BLaER1 treated with 17β-estradiol and CSF1 and Interleukin-3, amounts not matched to agents 10 nM and 100 nM (cell line): ENCODE measurements around the gene DERL3.

Experiments
- H3K27ac ChIP-seq, 11 experiments: shearing (Covaris generic); formaldehyde crosslinking; 2 replicates each; pipeline ENCODE4 v1.8.1; 2022
- H3K27me3 ChIP-seq, 11 experiments: shearing (Covaris generic); formaldehyde crosslinking; 2 replicates each; pipeline ENCODE4 v1.8.1; 2022
- H3K36me3 ChIP-seq, 11 experiments: shearing (Covaris generic); formaldehyde crosslinking; 2 replicates each; pipeline ENCODE4 v1.8.1; 2022
- H3K4me1 ChIP-seq, 10 experiments: shearing (Covaris generic); formaldehyde crosslinking; 2 replicates each; pipeline ENCODE4 v1.8.1; 2022
- H3K4me2 ChIP-seq, 11 experiments: shearing (Covaris generic); formaldehyde crosslinking; 2 replicates each; pipeline ENCODE4 v1.8.1; 2022
- H3K4me3 ChIP-seq, 10 experiments: shearing (Covaris generic); formaldehyde crosslinking; 2 replicates each; pipeline ENCODE4 v1.8.1; 2022
- H3K9ac ChIP-seq, 11 experiments: shearing (Covaris generic); formaldehyde crosslinking; 2 replicates each; pipeline ENCODE4 v1.8.1; 2022
- H3K9me3 ChIP-seq, 11 experiments: shearing (Covaris generic); formaldehyde crosslinking; replicated peaks in 1 of 11; 2 replicates each; pipeline ENCODE4 v1.8.1; 2022
- H4K20me1 ChIP-seq, 11 experiments: shearing (Covaris generic); formaldehyde crosslinking; 2 replicates each; pipeline ENCODE4 v1.8.1; 2022
- Cebpa-rat ChIP-seq, 11 experiments: shearing (Covaris generic); IDR thresholded peaks; 2 replicates each; pipeline ENCODE4 v1.8.1; 2022

DERL3 gene

DNA sequence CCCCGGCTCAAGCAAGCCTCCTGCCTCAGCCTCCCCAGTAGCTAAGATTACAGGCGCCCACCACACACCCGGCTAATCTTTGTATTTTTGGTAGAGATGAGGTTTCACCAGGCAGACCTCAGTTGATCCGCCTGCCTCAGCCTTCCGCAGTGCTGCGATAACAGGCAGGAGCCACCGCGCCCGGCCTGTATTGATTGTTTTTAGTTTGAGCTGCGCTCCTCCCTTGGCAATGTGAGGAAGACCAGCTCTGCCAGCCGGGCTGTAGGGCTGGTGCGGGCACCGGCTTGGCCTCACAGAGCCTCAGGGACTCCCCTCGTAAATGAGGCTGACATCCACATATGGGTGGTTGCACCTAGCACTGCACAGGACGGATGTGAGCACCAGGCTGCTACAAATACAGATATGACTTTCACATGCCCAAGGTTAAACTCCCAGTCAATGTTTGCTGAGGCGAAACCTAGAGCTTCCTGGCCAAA lies 11.4 kb upstream of the DERL3 start:
- Histone ChIP-seq H3K9me3 (no peaks in the 10 kb centered on the region), H3K9ac (peak overlapping the region in 4 of 11 experiments; percentile 33 to 67 (median 50); a peak in 5 of 22 replicates), H3K27ac (no peak overlapping the region), H3K27me3 (no peaks in the 10 kb centered on the region), H4K20me1 (peaks cover 0 to 8% (median 0%) of the 10 kb centered on the region in 11 experiments; a peak in 1 of 22 replicates), H3K36me3 (no peaks in the 10 kb centered on the region), H3K4me1 (peaks cover 51 to 64% (median 63%) of the 10 kb centered on the region in 10 experiments), H3K4me3 (no peak overlapping the region; a peak in 1 of 20 replicates), H3K4me2 (peak overlapping the region; percentile 74 to 96 (median 88); a peak in 21 of 22 replicates)
- TF ChIP-seq Cebpa-rat (IDR thresholded peaks at IDR 0.05), result no peak

DNA sequence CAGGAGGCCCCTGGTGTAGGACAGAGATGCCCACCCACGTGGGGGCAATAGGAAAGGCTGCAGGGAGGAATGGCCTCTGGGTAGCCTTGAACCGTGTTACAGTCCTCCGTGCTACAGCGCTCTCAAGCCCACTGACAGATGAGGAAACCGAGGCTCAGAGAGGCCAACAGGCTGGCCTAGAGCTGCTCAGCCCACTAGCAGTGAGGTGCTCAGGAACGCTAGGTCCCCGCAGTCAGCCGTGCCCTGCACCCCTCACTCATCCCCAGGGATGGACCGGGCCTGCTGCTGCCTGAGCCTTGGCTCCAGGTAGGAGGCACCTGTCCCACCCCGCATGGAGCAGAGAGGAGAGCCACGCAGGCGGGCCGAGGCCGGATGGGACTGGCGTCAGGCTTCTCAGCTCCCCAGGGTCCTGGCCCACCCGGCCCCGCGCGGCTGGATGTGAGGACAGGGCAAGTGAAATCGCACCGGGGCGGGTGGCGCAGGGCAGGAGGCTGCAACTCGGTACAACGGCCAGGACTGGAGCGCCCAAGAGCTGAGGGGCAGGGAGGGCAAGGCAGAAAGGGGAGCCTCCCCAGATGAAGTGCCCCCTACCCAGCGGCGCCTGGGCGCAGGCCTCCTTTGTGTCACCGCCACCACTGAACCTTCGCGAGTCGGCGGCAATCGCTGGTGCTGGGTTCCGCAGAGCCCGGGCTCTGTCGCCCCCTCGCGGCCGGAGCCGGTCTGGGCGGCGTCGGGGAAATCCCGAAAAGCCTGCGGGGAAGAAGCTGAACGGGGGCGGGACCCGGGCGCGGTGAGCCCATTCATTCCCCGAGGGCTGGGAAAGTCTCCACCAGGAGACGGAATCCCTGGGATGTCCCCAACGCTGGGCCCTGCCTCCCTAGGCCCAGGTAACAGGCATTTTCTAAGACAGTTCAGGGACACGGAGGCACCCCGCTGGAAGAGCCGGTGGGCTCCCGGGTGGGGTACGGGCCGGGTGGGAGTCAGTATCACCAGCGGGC lies 10.5 kb upstream of the DERL3 start:
- Histone ChIP-seq H4K20me1 (peaks cover 0 to 8% (median 0%) of the 10 kb centered on the region in 11 experiments; a peak in 1 of 22 replicates), H3K36me3 (no peaks in the 10 kb centered on the region), H3K27ac (peak overlapping the region in 8 of 11 experiments; percentile 45 to 90 (median 81); a peak in 16 of 22 replicates), H3K4me3 (peak overlapping the region in 8 of 10 experiments; percentile 19 to 64 (median 45); a peak in 12 of 20 replicates), H3K4me1 (peaks cover 60 to 73% (median 72%) of the 10 kb centered on the region in 10 experiments), H3K4me2 (peak overlapping the region; percentile 74 to 96 (median 88)), H3K27me3 (no peaks in the 10 kb centered on the region), H3K9me3 (no peaks in the 10 kb centered on the region), H3K9ac (peak overlapping the region in 10 of 11 experiments; percentile 35 to 77 (median 59); a peak in 18 of 22 replicates)
- TF ChIP-seq Cebpa-rat (IDR thresholded peaks at IDR 0.05), result no peak

DNA sequence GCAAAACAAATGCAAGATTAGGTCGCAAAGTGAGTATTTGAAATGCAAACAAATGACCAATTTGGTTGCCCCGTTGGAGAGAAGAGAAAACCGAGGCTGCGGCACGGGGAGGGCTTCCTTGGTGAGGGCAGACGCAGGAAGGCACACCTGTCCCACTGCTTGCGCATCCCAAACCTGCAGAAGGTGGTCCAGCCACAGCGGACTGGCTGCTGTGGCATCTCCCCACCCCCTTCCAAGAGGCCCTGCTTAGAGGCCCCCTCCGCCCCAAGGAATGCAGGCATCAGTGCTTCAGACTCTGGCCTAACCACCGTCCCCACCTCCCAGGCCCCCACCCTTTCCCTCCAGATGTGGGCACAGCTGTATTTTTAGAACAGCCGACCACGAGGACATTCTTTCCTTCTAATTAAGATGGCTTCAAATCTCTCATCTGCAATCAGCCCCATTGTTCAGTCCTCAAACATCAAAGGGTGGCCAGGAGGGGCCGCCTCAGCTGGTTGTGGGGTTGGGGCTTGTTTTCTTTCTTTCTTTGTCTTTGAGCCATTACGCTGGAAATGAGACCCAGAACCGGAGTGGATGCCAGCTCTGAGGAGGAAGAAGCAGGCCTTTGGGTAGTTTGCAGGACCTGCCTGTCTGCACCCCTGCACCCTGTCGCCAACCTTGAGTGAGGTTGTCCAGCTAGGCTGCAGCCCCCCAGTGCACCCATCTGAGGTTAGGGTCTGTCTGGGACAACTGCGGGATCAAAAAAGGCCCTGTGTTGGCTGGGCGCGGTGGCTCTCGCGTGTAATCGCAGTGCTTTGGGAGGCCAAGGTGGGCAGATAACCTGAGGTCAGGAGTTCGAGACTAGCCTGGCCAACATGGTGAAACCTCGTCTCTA lies 9.4 kb upstream of the DERL3 start:
- peak overlapping the region in 8 of 11 experiments; percentile 45 to 90 (median 81); a peak in 15 of 22 replicates for H3K27ac ChIP-seq
- H4K20me1 ChIP-seq, result peaks cover 0 to 8% (median 0%) of the 10 kb centered on the region in 11 experiments; a peak in 1 of 22 replicates
- no peak overlapping the region for H3K4me3 ChIP-seq
- H3K9ac ChIP-seq, result peak overlapping the region in 9 of 11 experiments; percentile 2 to 77 (median 54); a peak in 14 of 22 replicates
- H3K27me3 ChIP-seq, result no peaks in the 10 kb centered on the region
- H3K4me1 ChIP-seq, result peaks cover 60 to 84% (median 83%) of the 10 kb centered on the region in 10 experiments
- peak overlapping the region; percentile 74 to 96 (median 88); a peak in 21 of 22 replicates for H3K4me2 ChIP-seq
- no peak for TF ChIP-seq Cebpa-rat (IDR thresholded peaks at IDR 0.05)
- H3K36me3 ChIP-seq, result no peaks in the 10 kb centered on the region
- H3K9me3 ChIP-seq, result no peaks in the 10 kb centered on the region

- Histone ChIP-seq H3K9ac (peak overlapping the region in 7 of 11 experiments; percentile 8 to 77 (median 67); a peak in 13 of 22 replicates), H3K4me2 (peak overlapping the region; percentile 63 to 96 (median 87)), H3K27me3 (no peaks in the 10 kb centered on the region), H3K27ac (peak overlapping the region in 9 of 11 experiments; percentile 55 to 90 (median 80); a peak in 16 of 22 replicates), H3K4me1 (peaks cover 59 to 92% (median 91%) of the 10 kb centered on the region in 10 experiments), H4K20me1 (peaks cover 0 to 8% (median 0%) of the 10 kb centered on the region in 11 experiments; a peak in 1 of 22 replicates), H3K36me3 (no peaks in the 10 kb centered on the region), H3K4me3 (no peak overlapping the region), H3K9me3 (no peaks in the 10 kb centered on the region)
- no peak for TF ChIP-seq Cebpa-rat (IDR thresholded peaks at IDR 0.05)
Measured at GRCh38 chr22:23847310-23847920, 8.6 kb upstream of the DERL3 start.

- H3K4me3 ChIP-seq, result no peak overlapping the region
- no peaks in the 10 kb centered on the region for H3K9me3 ChIP-seq
- TF ChIP-seq Cebpa-rat (IDR thresholded peaks at IDR 0.05), result no peak
- H3K36me3 ChIP-seq, result no peaks in the 10 kb centered on the region
- H4K20me1 ChIP-seq, result peaks cover 0 to 8% (median 0%) of the 10 kb centered on the region in 11 experiments; a peak in 1 of 22 replicates
- H3K27ac ChIP-seq, result peak overlapping the region in 10 of 11 experiments; percentile 11 to 90 (median 80); a peak in 19 of 22 replicates
- peak overlapping the region in 10 of 11 experiments; percentile 19 to 77 (median 64); a peak in 17 of 22 replicates for H3K9ac ChIP-seq
- peak overlapping the region; percentile 63 to 96 (median 87) for H3K4me2 ChIP-seq
- H3K4me1 ChIP-seq, result peaks cover 58 to 100% (median 97%) of the 10 kb centered on the region in 10 experiments
- H3K27me3 ChIP-seq, result no peaks in the 10 kb centered on the region
Measured at GRCh38 chr22:23846081-23846469, 7.3 kb upstream of the DERL3 start.

- H3K27ac ChIP-seq, result peak overlapping the region in 10 of 11 experiments; percentile 12 to 90 (median 80); a peak in 19 of 22 replicates
- peaks cover 54 to 98% (median 92%) of the 10 kb centered on the region in 10 experiments for H3K4me1 ChIP-seq
- peak overlapping the region; percentile 63 to 96 (median 87) for H3K4me2 ChIP-seq
- H3K36me3 ChIP-seq, result no peaks in the 10 kb centered on the region
- no peaks in the 10 kb centered on the region for H3K9me3 ChIP-seq
- TF ChIP-seq Cebpa-rat (IDR thresholded peaks at IDR 0.05), result no peak
- peak overlapping the region in 10 of 11 experiments; percentile 18 to 77 (median 64); a peak in 18 of 22 replicates for H3K9ac ChIP-seq
- H3K27me3 ChIP-seq, result no peaks in the 10 kb centered on the region
- H3K4me3 ChIP-seq, result peak overlapping the region in 1 of 10 experiments; percentile 25; a peak in 1 of 20 replicates
- H4K20me1 ChIP-seq, result peaks cover 0 to 8% (median 0%) of the 10 kb centered on the region in 11 experiments; a peak in 1 of 22 replicates
Measured at GRCh38 chr22:23845265-23846080, 6.7 kb upstream of the DERL3 start.

GRCh38 chr22:23844739-23845202 lies 6.0 kb upstream of the DERL3 start:
- no peak for TF ChIP-seq Cebpa-rat (IDR thresholded peaks at IDR 0.05)
- peak overlapping the region; percentile 28 to 77 (median 62); a peak in 19 of 22 replicates for H3K9ac ChIP-seq
- H3K36me3 ChIP-seq, result no peaks in the 10 kb centered on the region
- peak overlapping the region in 1 of 10 experiments; percentile 25; a peak in 2 of 20 replicates for H3K4me3 ChIP-seq
- peaks cover 54 to 98% (median 88%) of the 10 kb centered on the region in 10 experiments for H3K4me1 ChIP-seq
- H3K27ac ChIP-seq, result peak overlapping the region in 10 of 11 experiments; percentile 12 to 90 (median 80); a peak in 19 of 22 replicates
- no peaks in the 10 kb centered on the region for H3K9me3 ChIP-seq
- no peaks in the 10 kb centered on the region for H3K27me3 ChIP-seq
- H4K20me1 ChIP-seq, result peaks cover 0 to 8% (median 0%) of the 10 kb centered on the region in 11 experiments; a peak in 1 of 22 replicates
- H3K4me2 ChIP-seq, result peak overlapping the region; percentile 63 to 96 (median 87)
